Left lung (tissue), 10 donors: ENCODE measurements around the gene ELK3. TPM values are rescaled to one million over a fixed set of nuclear protein-coding genes. Genes with fewer than 3 reads are reported as not detected.

Source experiments
- ATAC-seq: fragments of 200-7000 bp; cut with Tn5 transposase; one replicate; pipeline ENCODE4 v1.9.1; 2020; ENCODE audit warnings: moderate library complexity
- DNase-seq, 4 donors: peaks; one replicate each; pipeline ENCODE4 v3.0.0-alpha.2; 2013 to 2020
- H3K27ac ChIP-seq, 2 donors: fragments of 200-600 bp; sonication (generic) in 1 of 2; one replicate each; pipeline versions ENCODE4 v1.5.0 to v1.8.0; 2020 to 2021
- H3K27me3 ChIP-seq, 2 donors: fragments of 200-600 bp; sonication (generic) in 1 of 2; one replicate each; pipeline versions ENCODE4 v1.5.0 to v1.8.0; 2020 to 2021
- H3K36me3 ChIP-seq, 2 donors: fragments of 200-600 bp; sonication (generic) in 1 of 2; one replicate each; pipeline versions ENCODE4 v1.5.0 to v1.8.0; 2020 to 2021
- H3K4me1 ChIP-seq, 2 donors: fragments of 200-600 bp; one replicate each; pipeline ENCODE4 v1.8.0; 2021
- H3K4me3 ChIP-seq, 2 donors: fragments of 200-600 bp; sonication (generic) in 1 of 2; one replicate each; pipeline versions ENCODE4 v1.5.0 to v1.8.0; 2020 to 2021; ENCODE audit warnings: mild to moderate bottlenecking in 1 of 2
- H3K9me3 ChIP-seq, 2 donors: fragments of 200-600 bp; sonication (generic) in 1 of 2; one replicate each; pipeline versions ENCODE4 v1.5.0 to v1.8.0; 2020 to 2021
- intact Hi-C, 2 donors: fragments of 100-400 bp; cut with DNase I; formaldehyde crosslinking; loops; one replicate each; pipeline versions ENCODE4 v1.11.2 to v1.14.2; 2022
- polyA plus RNA-seq, 6 donors: library from polyadenylated mRNA; unstranded; fragments of 120-200 nt; gene quantifications; one replicate each; pipeline ENCODE4 v1.2.1, GENCODE V29; 2013; ENCODE audit not compliant: insufficient read length in 6 of 6
- total RNA-seq, 2 donors: library from RNA; stranded (reverse); fragmentation: NEBNext Ultra II Directional; extraction: Animal tissue kit (Norgen Biotek cat#: 25700); gene quantifications; one replicate each; pipeline ENCODE4 v1.2.1, GENCODE V29; 2021
- TF ChIP-seq, protein P1 (sequence below), 2 donors: fragments of 200-600 bp; sonication (generic) in 1 of 2; IDR thresholded peaks; one replicate each; pipeline versions ENCODE4 v1.5.0 to v1.8.0; 2021; ENCODE audit warnings: antibody characterized with exemption in 2 of 2
- donor health status: DM: no; HTN: yes; CAD: no.
- donor health status: DM: no; HTN: no; CAD: no.

The ELK3 gene
- total and polyA plus RNA-seq, 8 donors: 39.1 to 91.7 (median 80.0) TPM

DNA sequence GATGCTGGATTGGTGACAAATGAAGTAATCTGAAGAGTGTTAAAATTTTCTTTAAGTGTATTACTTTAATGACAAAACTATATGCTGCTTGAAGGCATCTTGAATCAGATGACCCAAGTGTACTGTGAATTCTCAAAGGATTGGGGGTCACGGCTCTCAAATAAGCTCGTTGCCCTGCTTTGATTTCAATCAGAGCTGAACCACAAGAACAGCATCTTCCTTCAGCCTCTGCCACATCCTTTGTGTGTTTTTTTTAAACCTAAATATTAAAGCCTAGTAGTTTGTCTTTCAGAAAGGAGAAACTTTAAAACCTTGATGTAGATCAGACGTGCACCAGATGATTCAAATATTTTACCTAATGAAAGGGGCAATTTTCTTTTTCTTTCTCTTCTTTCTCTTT, 11.7 kb downstream of the ELK3 start:
- peaks cover 0 to 59% of the 10 kb centered on the region in 2 donors for H3K4me1 ChIP-seq
- no peaks in the 10 kb centered on the region for H3K27me3 ChIP-seq
- TF ChIP-seq, protein P1, sequence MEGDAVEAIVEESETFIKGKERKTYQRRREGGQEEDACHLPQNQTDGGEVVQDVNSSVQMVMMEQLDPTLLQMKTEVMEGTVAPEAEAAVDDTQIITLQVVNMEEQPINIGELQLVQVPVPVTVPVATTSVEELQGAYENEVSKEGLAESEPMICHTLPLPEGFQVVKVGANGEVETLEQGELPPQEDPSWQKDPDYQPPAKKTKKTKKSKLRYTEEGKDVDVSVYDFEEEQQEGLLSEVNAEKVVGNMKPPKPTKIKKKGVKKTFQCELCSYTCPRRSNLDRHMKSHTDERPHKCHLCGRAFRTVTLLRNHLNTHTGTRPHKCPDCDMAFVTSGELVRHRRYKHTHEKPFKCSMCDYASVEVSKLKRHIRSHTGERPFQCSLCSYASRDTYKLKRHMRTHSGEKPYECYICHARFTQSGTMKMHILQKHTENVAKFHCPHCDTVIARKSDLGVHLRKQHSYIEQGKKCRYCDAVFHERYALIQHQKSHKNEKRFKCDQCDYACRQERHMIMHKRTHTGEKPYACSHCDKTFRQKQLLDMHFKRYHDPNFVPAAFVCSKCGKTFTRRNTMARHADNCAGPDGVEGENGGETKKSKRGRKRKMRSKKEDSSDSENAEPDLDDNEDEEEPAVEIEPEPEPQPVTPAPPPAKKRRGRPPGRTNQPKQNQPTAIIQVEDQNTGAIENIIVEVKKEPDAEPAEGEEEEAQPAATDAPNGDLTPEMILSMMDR (IDR thresholded peaks at IDR 0.05): no peak
- no peaks in the 10 kb centered on the region for H3K36me3 ChIP-seq
- ATAC-seq (no peak), DNase-seq (no peak)
- no peak overlapping the region for H3K4me3 ChIP-seq
- no peaks in the 10 kb centered on the region for H3K9me3 ChIP-seq
- intact Hi-C loops: no loop called here
- H3K27ac ChIP-seq: no peak overlapping the region

DNA sequence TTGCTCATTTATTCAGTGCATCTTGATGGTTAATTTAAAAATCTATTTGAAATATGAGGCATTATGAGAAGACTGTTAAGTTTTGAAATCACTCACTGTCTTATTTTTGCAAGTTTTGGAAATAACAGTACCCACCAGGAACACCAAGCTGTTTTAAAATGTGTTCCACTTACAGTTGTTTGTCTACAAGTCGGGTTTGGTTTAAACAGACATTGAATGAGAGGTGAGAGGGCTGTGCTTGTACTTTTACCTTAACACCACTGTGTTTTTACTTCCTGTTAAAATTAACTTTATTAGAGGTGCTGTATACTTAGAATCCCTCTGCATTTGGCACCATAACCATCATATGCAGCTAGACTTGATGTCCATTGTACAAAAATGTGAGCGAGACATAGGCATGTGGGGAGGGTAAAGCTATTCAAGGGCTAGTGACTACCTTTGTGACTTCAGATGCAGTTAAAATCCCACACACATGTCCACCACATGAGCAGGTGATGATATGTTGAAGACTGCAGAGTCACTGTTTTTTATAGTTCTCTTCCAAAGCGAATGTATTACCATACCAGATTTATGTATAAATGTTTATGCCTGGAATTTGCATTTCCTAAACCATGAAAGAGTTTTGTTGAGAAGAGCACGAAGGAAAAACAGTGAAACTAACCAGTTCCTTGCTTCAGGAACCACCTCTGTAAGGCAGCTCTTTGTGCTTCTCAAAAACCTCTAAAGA, 12.9 kb downstream of the ELK3 start:
- peak overlapping the region in 1 of 2 donors; percentile 48 for H3K27ac ChIP-seq
- no peak for DNase-seq
- intact Hi-C loops: no loop called here
- no peak overlapping the region for H3K4me3 ChIP-seq
- ATAC-seq: no peak
- H3K36me3 ChIP-seq: no peaks in the 10 kb centered on the region
- H3K27me3 ChIP-seq: no peaks in the 10 kb centered on the region
- TF ChIP-seq, protein P1 (IDR thresholded peaks at IDR 0.05): no peak
- H3K4me1 ChIP-seq: peaks cover 1 to 63% of the 10 kb centered on the region in 2 donors
- no peaks in the 10 kb centered on the region for H3K9me3 ChIP-seq

DNA sequence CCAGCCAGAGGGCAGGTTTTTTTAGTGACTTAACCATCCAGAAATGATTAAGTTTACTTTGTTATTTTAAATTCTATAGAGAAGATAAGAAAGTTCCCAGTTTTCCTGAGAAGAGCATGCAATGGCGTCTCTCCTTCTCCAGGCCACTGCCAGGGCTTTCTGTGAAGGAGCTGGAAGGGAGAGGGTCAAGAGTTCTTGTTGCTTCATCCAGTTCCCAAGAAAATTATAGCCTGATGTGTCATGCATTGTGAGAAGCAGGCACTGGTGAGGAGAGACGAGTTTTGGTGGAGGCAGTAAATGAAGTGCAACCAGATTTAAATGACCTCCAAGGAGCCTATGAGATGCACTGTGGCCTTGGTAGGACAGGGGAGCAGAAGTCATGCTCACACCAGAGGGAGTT, 14.2 kb downstream of the ELK3 start:
- ATAC-seq: peak; percentile 34
- Histone ChIP-seq H3K36me3 (no peaks in the 10 kb centered on the region), H3K27ac (peak overlapping the region in 1 of 2 donors; percentile 48), H3K4me3 (no peak overlapping the region), H3K27me3 (no peaks in the 10 kb centered on the region), H3K9me3 (no peaks in the 10 kb centered on the region), H3K4me1 (peaks cover 3 to 75% of the 10 kb centered on the region in 2 donors)
- no peak for DNase-seq
- TF ChIP-seq, protein P1 (IDR thresholded peaks at IDR 0.05): no peak
- intact Hi-C loops: no loop called here

DNA sequence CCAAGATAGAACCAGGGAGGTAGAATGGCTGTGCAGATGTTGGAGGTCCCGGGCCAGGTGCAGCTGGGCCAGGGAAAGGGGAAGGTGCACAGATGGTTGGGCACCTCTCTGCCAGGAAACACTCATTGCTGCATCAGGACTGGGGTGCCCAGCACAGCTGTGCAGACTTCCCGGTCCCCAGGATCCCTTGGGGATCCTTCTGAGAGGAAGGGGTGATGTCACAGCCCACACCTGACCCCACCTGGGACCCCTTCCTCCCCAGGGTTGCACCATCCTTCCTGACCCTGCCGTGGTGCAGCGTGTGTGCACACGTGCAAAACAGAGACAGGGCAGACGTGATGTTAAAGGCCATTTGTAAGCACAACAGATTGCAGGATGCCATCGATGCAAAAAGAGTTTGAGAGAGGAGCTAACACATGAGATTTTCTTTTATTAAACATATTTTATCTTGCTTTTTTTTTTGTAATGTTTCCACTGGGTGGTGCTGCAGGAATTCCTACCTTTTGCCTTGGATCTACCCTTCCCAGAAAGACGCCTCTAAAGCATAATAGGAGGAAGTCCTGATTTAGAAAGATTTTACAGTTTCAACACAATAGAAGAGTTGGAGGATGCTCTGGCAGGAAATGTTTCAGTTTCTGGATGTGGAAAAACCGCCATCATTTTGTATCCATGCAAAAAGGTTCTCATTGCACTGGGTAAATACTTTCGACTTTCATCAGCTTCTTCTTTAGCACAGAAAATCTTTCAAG, 14.8 kb downstream of the ELK3 start:
- Histone ChIP-seq H3K36me3 (peaks cover 0 to under 1% of the 10 kb centered on the region in 2 donors), H3K27me3 (no peaks in the 10 kb centered on the region), H3K4me3 (no peak overlapping the region), H3K4me1 (peaks cover 3 to 79% of the 10 kb centered on the region in 2 donors), H3K9me3 (no peaks in the 10 kb centered on the region), H3K27ac (peak overlapping the region in 1 of 2 donors; percentile 48)
- DNase-seq (no peak), ATAC-seq (peak; percentile 47)
- TF ChIP-seq, protein P1 (IDR thresholded peaks at IDR 0.05): no peak
- intact Hi-C loops: no loop called here
